GM19372 (cell line): Measurements from ENCODE around the gene CIZ1.

ENCODE experiments used
- ATAC-seq: cut with Tn5 transposase; IDR thresholded peaks from one replicate; pipeline ENCODE4 v1.9.1; 2021; ENCODE audit warnings: mild to moderate bottlenecking, low read depth, moderate library complexity; ENCODE audit not compliant: unreplicated experiment

Gene CIZ1

DNA sequence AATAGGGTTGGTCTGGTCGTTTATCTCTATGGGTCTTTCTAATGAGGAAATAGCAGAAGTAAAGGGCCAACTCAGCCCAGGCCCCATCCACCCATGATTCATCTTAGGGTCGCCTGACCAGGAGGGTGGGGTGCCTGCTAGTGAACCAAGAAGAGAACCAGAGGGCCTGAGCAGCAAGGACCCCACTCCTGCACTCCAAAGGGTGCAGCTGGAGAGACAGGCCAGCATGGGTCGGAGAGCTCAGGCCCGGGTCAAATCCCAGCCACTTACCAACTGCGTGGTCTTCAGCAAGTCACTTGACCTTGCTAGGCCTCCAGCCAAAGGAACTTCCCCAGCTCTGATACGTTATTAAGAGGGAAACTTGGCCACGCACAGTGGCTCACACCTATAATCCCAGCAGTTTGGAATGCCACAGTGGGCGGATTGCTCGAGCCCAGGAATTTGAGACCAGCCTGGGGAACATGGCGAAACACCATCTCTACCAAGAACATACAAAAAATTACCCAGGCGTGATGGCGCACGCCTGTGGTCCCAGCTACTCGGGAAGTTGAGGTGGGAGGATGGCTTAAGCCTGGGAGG lies 27.0 kb downstream of the CIZ1 start:
- no peak for ATAC-seq

DNA sequence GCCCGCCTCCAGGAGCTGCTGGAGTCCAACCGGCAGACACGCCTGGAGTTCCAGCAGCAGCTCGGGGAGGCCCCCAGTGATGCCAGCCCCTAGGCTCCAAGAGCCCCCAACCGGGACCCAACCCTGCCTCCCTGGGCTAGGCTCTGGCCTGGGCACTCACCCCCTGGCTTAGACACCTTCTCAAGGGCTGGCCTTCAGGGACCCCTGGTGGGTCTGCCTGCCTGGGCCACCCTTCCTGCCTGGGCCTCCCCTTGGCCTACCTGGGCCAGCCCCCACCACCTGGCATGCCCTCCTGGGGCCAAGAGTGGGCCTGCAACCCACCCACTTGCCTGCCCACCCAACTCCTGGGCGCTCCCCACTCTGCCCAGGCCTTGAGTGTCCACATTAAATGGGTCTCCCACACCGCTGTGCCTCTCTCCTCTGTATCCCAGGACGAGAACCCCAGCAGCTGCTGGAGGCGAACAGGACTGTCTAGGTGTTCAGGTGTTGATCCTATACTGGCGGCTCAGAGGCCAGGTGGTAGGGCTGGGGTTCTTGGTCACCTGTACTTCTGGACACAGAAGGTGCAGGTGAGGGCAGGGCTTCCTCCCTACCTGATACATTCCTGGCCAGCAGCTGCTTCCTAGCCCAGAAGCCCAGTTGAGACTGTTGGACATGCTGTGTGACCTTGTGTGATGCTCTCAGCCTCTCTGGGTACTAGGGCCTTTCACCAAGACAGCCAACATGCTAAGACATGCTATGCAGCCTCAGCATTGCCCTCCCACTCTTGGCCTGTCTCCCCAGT lies 27.7 kb downstream of the CIZ1 start:
- no peak for ATAC-seq

DNA sequence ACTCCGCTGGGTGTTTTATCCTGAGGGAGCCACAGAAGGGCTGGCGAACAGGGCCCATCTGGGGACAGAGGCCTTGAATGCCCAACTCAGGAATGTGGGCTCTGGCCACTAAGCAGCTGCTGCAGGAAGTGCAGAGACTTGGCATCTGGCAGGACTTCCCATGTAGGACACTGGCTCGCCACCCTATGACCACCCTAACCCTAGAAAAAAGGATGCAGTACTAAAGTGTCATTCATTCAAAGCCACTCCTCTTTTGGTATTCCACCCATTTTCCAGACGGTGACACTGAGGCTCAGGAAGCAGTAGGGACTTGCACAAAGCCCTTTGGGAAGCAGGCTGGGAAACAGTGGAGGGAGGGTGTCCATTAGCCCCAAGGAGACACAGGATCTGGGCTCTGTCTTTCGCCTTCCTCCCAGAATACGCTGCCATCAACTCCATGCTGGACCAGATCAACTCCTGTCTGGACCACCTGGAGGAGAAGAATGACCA lies 28.3 kb downstream of the CIZ1 start:
- no peak for ATAC-seq

DNA sequence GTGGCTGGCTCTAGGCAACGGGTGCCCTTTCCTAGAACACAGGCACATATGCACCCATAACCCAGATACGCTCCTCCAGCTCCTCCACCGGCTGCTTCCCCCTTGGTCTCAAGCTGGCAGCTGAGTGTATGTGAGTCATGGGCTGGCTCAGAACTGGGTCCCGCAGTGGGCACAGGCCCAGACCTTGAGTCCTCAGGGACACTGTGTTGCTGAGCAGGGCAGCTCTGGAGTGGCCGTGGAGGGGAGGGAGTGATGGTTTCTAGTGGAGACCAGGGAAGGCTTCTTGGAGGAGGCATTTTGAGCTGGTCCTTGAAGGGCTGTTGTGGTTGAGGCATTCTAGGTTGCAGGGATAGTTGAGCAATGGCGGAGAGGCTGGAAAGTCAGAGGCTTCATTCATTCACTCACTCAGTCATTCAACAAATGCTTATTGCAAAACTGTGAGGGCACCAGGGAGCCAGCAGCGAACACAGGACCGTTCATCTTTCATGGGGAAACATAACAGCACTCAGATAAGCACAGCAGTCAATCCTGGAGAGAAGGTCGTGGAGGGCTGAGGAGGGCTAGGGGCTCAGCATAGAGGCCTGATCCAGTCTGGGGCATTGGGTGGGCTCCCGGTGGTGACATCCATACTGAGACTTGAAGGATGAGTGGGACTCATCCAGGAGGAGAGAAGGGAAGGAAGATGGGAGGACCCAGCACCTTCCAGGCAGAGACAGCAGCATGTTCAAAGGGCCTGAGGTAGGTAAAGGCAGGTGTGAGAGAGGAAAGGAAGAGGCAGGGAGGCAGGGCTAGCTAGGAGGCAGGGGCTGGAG lies 29.0 kb downstream of the CIZ1 start:
- no peak for ATAC-seq

DNA sequence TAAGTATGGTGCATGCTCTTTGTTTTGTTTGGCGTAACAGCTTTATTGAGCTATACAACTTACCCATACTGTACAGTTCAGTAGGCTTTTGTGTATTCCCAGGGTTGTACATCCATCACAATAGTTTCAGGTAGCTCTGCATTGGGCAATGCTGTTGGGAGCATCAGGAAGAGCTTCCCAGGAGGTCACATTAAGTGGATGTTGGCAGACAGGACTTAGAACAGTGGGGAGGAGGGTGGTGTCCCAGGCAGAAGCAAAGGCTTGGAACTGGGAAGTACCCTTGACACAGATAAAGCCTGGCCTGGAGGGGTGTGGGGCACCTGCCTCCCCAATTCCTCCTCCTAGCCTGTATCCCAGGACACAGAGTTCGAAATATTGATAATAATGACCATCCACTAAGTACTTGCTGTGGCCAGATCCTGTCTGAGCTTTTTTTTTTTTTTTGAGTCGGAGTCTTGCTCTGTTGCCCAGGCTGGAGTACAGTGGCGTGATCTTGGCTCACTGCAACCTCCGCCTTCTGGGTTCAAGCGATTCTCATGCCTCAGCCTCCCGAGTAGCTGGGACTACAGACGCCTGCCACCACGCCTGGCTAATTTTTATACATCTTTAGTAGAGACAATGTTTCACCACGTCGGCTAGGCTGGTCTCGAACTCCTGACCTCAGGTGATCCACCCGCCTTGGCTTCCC lies 30.0 kb downstream of the CIZ1 start:
- no peak for ATAC-seq

DNA sequence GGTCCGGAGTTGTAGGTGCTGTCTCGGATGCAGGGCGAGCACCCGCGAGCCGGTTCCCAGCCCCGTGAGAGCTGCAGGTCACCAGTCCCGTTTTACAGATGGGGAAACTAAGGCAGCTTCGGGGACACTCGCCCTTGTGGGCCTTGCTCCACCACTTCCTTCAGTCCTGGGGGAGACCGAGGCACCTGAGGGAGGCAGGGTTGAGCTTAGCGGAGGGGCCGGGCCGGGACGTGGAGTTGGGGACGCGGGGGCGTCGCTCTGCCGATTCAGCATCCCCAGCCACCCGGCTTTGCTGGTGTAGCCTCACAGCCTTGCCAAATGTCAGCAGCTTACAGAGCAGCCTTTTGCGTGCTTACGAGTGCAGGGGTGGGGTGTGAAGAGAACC lies 30.8 kb downstream of the CIZ1 start:
- ATAC-seq, result no peak

DNA sequence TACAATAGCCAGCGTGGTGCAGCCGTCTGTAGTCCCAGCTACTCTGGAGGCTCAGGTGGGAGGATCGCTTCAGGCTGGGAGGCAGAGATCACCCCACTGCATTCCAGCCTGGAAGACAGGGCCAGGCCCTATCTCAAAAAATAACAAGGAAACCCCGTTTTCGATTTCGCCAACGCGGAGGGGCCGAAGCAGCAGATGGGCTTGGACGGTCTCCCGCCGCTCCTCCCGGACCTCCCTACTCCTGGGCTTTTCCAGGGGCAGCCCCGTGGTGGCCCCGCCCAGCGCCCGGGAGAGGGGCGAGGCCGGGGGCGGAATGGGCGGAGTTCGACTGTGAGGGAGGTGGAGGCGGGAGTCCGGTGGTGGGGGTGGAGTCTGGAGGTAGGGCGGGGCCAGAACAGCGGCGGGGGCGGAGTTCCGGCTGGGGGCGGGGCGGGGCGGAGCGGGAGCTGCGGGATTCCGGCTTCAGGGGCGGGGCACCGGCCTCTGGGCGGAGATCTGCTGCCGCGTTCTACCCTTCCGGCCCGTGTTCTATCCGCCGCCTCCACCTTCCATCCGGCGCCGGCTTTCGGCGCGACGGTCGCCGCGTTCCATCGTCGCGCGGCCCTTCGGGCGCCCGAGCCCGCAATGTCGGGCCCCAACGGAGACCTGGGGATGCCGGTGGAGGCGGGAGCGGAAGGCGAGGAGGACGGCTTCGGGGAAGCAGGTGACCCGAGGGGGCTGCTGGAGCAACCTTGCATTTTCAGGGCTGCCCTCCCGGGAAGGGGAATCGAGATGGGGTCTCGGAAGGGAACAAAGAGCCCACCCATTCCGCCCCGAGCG lies 31.4 kb downstream of the CIZ1 start, which contains the start of gene BBLN:
Gene BBLN (plus strand): TSS at position 482 of the 819 bp plus-strand sequence. CDS start 143 bp downstream, at position 625.
- ATAC-seq, result peak; percentile 80

DNA sequence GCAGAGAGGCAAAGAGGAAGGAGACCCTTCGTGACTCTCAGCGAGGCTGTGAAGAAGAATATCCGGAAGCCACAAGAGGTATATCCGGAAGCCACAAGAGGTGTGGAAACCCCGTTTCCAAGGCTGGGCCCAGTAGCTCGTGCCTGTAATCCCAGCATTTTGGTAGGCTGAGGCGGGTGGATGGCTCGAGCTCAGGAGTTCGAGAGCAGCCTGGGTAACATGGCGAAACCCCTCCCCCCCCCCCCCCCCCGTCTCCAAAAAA lies 31.9 kb downstream of the CIZ1 start:
- peak; percentile 5 for ATAC-seq

DNA sequence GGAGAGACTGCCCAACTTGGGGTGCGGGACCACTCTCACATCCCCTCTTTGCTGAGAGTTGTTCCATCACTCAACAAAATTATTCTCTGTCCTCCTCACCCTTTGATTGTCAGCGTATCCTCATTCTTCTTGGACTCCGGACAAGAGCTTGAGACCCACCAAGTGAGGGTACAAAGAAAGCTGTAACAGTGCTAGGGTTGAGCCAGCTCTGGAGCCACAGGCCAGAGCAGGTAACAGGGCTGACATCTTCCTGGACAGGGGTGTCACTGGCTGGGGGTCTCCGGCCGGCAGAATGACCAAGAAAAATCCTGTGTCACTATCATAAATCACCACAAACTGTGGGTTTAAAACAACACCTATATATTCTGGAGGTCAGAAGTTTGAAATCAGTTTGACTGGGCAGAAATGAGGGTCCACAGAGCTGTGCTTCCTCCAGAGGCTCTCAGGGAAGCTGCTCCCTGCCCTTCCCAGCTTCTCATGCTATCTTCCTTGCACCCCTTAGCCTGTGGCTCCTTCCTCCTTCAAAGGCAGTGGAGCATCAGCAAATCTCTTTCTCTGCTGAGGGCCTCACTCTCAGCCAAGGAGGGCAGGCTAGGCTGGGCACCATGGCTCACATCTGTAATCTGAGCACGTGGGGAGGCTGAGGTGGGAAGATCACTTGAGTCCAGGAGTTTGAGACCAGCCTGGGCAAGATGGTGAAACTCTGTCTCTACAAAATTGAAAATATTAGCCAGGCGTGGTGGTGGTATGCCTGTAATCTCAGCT lies 35.5 kb downstream of the CIZ1 start:
- no peak for ATAC-seq

DNA sequence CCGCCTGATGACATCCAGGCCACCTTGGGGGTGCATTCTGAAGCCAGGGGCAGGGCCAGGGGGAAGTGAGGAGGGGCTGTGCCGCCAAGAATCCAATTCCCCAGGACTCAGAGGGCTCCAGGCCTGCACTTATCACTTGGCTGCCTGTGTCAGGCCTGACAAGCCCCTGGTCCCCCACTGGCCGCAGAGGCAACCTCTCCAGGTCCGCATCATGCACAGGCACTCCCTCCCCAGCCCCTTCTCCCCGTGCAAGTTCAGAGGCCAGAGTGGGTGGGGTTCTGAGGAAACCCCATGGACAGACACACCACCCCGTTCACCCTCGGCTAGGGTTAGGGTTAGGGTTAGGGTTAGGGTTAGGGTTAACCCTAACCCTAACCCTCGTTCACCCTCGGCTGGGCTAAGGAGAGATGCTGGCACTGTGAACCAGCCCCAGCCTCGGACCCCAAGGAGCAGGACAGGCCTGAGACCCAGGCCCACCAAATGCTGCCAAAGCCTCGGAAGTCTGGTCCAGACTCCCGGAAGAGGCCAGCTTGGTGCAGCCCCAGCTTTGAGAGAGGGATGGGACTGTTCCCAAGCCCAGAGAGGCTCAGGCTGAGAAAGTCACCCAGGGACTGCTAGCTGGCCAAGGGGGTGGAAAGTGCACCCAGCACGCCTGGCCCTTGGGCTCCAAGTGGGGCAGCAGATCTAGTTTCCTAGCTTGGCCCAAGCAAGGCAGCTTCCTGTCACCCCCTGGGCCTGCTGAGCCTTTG lies 37.3 kb downstream of the CIZ1 start:
- ATAC-seq, result no peak

DNA sequence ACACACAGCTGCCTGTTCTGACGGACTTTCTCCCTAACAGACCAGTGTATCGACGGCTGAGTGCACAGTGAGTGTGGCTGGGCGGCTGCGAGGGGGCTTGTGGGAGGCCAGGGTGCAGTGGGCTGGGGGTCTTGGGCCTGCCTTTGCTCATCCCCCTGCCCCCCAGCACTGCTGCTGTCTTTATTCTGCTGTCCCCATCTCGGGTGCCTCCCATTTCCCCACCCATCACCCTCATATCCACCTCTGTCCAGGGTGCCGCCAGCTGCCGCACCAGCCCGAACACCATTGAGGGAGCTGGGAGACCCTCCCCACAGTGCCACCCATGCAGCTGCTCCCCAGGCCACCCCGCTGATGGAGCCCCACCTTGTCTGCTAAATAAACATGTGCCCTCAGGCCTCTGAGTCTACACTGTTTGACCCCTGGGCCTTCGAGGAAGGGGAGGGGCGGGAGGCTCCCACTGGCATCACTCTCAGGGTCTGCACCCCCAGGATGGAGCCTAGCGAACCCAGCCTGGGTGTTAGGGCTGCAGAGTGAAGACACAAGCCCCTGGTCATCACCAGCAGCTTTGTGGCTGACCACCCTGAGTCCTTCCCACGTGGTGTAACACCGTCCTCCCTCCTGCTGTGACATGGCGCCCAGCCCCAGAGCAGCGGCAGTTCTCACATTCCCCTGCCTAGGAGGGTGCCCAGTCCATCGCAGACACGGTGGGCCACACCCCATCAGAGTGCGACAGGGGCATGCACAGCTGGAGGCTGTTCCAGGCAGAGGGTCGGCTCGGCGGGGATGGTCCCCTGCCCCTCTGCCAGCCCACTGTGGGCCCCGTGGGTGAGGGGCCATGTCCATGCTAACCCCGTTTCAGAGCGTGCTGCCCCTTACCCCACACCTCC lies 38.1 kb downstream of the CIZ1 start:
- ATAC-seq, result no peak

DNA sequence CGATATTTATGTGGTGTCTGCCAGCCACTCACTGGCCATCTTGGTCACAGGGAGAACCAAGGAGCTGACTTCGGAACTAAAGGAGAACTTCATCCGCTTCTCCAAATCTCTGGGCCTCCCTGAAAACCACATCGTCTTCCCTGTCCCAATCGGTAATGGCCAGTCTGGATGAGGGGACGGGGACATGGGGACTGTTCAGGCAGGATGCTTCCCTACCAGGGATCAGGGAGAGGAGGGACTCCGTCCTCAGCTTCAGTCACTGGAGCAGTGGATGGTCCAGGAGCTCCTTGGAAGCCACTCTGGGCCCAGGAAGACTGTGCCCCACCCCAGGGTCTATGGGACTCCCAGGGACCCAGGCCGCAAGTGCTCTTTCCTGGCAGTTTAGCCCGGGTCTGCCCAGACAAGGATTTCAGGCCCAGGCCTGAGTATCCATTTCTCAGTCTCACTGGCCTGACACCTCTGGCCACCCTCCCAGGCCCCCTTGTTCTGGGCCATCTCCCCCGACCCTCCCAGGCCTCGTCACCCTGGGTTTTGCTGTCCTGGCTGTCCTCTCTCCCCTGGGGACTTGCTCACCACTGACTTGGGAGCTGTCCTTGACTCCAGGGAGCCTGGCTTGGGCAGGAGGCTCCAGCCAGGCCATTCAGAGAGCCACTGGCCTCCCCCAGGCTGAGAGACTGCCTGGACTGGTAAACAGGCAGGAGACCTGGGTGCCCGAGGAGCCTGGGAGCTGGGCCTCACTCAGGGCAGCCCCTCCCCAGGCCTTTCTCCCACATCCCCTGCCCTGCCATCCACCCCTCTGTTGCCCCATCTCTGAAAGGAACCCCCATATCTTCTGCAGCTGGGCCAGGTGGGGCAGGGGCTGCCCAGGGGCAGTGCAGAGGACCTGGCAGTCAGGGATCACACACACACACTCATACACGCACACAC lies 39.0 kb downstream of the CIZ1 start:
- no peak for ATAC-seq

DNA sequence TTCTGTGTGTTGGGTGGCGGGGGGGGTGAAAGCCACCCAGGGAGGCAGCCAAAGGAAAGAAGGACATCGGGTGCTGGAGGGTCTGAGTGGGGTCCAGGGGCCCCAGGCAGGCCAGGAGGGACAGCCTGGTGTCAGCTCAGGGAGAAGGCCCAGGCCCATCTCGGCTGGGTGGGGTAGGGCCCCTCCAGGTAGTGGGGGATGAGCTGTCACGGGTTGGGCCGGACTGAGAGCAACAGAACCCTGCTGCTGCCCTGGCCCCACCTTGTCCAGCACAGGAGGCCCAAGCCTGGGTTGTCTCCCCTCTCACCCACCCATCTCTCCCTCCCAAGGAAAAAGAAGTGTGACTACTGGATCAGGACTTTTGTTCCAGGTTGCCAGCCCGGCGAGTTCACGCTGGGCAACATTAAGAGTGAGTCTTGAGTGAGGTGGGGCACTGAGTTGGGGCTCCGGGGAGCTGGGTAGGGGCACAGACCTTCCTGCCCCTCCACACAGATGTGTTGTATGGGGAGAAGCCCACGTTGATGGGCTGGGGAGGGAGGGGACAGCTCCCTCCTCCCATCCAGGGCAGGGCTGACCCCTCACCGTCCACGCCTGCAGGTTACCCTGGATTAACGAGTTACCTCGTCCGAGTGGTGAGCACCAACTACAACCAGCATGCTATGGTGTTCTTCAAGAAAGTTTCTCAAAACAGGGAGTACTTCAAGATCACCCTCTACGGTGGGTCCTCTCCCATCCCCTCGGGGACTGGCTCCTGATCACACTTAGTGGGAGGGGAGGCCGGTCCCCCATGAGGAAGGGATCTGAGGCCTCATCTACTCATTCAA lies 39.9 kb downstream of the CIZ1 start:
- no peak for ATAC-seq

DNA sequence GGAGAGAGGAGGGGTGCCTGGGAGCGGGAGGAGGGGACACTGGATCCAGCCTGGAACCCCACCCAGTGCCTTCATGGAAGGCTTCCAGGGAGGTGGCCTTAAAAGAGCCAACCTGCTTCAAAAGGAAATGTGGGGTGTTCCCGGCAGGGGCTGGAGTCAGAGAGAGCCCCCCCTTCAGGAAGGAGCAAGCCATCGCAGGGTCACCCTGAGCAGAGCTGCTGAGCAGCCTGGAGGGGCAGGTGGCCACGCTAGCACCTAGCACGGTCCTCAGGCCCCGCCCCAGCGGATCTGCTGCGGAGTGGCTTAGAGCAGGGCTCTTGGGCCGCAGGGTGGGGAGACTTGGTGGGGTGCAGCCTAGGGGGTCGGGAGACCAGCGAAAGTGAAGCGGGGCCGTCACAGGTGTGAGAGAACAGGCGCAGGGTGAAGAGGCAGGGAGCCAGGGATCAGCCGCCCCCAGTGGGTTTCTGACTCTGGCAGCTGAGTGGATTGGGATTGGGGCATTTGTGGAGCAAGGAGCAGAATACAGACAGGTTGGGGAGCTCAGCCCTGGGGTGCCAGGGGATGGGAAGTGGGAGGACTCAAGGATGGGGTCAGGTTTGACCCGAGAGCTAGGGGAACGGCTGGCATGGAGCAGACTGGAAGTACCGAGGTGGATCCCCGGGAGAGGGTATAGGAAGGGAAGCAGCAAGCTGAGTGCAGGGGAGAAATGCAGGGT lies 40.6 kb downstream of the CIZ1 start:
- no peak for ATAC-seq

DNA sequence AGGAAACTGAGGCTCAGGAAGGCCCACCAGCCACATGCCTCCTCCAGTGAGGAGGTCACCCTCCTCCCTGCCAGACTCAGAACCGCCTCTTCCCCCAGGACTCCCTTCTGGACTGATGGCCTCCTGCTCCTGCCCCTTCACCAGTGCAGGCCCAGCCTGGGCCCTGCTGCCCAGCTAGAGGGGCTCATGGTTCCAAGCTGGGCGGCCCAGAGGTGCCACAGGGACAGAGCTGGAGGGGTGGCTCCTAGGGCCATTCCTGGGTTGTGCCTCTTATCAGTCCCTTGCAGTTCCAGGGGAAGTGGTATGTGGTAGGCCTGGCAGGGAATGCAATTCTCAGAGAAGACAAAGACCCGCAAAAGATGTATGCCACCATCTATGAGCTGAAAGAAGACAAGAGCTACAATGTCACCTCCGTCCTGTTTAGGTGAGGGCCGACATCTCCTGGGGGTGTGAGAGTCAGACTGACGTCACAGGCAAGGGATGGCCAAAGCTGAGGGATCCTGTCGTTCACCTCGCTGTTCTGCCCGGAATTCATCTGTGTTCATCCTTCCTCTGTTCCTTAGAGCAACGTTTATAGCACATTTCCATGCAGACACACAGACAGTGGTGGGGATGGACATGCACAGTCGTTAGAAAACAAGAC lies 41.3 kb downstream of the CIZ1 start:
- ATAC-seq, result no peak
